Measurements from ENCODE around the gene ASB10. TPM values are rescaled to one million over a fixed set of nuclear protein-coding genes. Genes with fewer than 3 reads are reported as not detected.

The ASB10 gene
- total and polyA plus RNA-seq, 2 experiments from 2014 or later: not detected

DNA sequence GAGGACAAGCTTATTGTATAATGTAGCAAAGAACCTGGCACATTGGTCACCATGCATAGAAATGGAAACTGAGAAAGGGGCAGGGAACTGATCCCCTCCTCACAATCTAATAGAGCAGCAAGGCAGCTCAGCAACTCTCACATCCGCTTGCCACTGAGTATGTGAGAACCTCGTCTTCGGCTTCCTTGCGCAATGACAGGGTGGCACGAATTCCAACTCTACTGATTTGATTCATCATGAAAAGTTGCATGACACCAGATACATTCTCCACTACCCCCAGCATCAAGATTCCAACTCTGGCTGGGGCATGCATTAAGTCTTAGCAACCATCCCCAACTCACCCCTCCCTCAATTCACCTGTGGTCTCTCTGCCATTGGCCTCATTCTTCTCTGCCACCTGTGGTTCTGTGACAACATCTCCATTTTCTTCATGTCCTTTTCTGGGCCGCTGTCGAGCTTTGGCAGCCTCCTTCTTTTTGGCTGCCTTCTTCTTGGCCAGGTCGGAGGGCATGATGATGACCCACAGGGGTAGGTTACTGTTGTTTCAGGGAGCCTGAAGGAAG lies 39.0 kb upstream of the ASB10 start:
- Histone ChIP-seq H3K27ac (ENCODE audit: low read depth) (no peak overlapping the region), H3K79me2 (replicated peaks; ENCODE audit: insufficient read depth) (peaks cover 17% of the 10 kb centered on the region), H4K20me1 (replicated peaks; ENCODE audit: insufficient read depth) (peaks cover 14% of the 10 kb centered on the region; the same call in 1 of the 2 replicates), H3F3A (replicated peaks; ENCODE audit: low read depth) (peaks cover 9% of the 10 kb centered on the region), H3K9me2 (ENCODE audit: insufficient read depth) (no peaks in the 10 kb centered on the region), H2AFZ (no peak overlapping the region), H3K27me3 (ENCODE audit: insufficient read depth) (no peaks in the 10 kb centered on the region), H3K4me1 (ENCODE audit: insufficient read depth) (peaks cover 13% of the 10 kb centered on the region), H3K4me2 (peak overlapping the region; percentile 91), H3K4me3 (peak overlapping the region; percentile 95), H3K36me3 (ENCODE audit: insufficient read depth) (peaks cover 25% of the 10 kb centered on the region)
- TF ChIP-seq NANOG (IDR thresholded peaks at IDR 0.05; ENCODE audit: borderline replicate concordance) (no peak), REST (IDR thresholded peaks at IDR 0.05; ENCODE audit: unreplicated experiment) (no peak), POLR2AphosphoS5 (IDR thresholded peaks at IDR 0.05; ENCODE audit: low read depth) (no peak), CREB1 (CRISPR knock-in tag; IDR thresholded peaks at IDR 0.05; ENCODE audit: low read depth) (no peak), CTCF (conservative IDR thresholded peaks at IDR 0.05; ENCODE audit: low read depth in 2 of 2) (no peak), ZNF114 (CRISPR knock-in tag; IDR thresholded peaks at IDR 0.05) (no peak), EZH2 (IDR thresholded peaks at IDR 0.05; ENCODE audit: low read depth, unreplicated experiment) (no peak), EZH2phosphoT487 (IDR thresholded peaks at IDR 0.05; ENCODE audit: unreplicated experiment) (no peak), ETS1 (IDR thresholded peaks at IDR 0.05) (no peak), JUNB (IDR thresholded peaks at IDR 0.05; ENCODE audit: unreplicated experiment) (no peak), STAT1 (IDR thresholded peaks at IDR 0.05; ENCODE audit: unreplicated experiment) (no peak), ZNF331 (CRISPR knock-in tag; IDR thresholded peaks at IDR 0.05; ENCODE audit: low read depth) (no peak)
- TF ChIP-seq, protein P1, sequence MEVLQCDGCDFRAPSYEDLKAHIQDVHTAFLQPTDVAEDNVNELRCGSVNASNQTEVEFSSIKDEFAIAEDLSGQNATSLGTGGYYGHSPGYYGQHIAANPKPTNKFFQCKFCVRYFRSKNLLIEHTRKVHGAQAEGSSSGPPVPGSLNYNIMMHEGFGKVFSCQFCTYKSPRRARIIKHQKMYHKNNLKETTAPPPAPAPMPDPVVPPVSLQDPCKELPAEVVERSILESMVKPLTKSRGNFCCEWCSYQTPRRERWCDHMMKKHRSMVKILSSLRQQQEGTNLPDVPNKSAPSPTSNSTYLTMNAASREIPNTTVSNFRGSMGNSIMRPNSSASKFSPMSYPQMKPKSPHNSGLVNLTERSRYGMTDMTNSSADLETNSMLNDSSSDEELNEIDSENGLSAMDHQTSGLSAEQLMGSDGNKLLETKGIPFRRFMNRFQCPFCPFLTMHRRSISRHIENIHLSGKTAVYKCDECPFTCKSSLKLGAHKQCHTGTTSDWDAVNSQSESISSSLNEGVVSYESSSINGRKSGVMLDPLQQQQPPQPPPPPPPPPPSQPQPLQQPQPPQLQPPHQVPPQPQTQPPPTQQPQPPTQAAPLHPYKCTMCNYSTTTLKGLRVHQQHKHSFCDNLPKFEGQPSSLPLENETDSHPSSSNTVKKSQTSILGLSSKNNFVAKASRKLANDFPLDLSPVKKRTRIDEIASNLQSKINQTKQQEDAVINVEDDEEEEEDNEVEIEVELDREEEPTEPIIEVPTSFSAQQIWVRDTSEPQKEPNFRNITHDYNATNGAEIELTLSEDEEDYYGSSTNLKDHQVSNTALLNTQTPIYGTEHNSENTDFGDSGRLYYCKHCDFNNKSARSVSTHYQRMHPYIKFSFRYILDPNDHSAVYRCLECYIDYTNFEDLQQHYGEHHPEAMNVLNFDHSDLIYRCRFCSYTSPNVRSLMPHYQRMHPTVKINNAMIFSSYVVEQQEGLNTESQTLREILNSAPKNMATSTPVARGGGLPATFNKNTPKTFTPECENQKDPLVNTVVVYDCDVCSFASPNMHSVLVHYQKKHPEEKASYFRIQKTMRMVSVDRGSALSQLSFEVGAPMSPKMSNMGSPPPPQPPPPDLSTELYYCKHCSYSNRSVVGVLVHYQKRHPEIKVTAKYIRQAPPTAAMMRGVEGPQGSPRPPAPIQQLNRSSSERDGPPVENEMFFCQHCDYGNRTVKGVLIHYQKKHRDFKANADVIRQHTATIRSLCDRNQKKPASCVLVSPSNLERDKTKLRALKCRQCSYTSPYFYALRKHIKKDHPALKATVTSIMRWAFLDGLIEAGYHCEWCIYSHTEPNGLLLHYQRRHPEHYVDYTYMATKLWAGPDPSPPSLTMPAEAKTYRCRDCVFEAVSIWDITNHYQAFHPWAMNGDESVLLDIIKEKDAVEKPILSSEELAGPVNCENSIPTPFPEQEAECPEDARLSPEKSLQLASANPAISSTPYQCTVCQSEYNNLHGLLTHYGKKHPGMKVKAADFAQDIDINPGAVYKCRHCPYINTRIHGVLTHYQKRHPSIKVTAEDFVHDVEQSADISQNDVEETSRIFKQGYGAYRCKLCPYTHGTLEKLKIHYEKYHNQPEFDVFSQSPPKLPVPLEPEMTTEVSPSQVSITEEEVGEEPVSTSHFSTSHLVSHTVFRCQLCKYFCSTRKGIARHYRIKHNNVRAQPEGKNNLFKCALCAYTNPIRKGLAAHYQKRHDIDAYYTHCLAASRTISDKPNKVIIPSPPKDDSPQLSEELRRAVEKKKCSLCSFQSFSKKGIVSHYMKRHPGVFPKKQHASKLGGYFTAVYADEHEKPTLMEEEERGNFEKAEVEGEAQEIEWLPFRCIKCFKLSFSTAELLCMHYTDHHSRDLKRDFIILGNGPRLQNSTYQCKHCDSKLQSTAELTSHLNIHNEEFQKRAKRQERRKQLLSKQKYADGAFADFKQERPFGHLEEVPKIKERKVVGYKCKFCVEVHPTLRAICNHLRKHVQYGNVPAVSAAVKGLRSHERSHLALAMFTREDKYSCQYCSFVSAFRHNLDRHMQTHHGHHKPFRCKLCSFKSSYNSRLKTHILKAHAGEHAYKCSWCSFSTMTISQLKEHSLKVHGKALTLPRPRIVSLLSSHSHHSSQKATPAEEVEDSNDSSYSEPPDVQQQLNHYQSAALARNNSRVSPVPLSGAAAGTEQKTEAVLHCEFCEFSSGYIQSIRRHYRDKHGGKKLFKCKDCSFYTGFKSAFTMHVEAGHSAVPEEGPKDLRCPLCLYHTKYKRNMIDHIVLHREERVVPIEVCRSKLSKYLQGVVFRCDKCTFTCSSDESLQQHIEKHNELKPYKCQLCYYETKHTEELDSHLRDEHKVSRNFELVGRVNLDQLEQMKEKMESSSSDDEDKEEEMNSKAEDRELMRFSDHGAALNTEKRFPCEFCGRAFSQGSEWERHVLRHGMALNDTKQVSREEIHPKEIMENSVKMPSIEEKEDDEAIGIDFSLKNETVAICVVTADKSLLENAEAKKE (CRISPR knock-in tag; IDR thresholded peaks at IDR 0.05): no peak
- peaks cover 53% of the 10 kb centered on the region for H3K36me3 Mint-ChIP-seq (ENCODE audit: low read depth)
- DNase-seq (ENCODE audit: low spot score) (no peak), ATAC-seq (no peak)
- peaks cover 11% of the 10 kb centered on the region for H3K27me3 Mint-ChIP-seq (ENCODE audit: insufficient read depth, low read depth, poor library complexity)
- no peaks in the 10 kb centered on the region for H3K9me3 Mint-ChIP-seq
- peak overlapping the region; percentile 98 for H3K4me3 Mint-ChIP-seq
- H3K27ac Mint-ChIP-seq: no peak overlapping the region
- H3K4me1 Mint-ChIP-seq: peaks cover 23% of the 10 kb centered on the region
